K562 (cell line): ENCODE results near the gene TPX2. TPM values are rescaled to one million over a fixed set of nuclear protein-coding genes. Genes with fewer than 3 reads are reported as not detected.
A peak's percentile ranks its signal among the peaks of the same experiment; 100 is the strongest.

ENCODE experiments used
- ATAC-seq: fragments of 200-7000 bp; cut with Tn5 transposase; 3 replicates; pipeline ENCODE4 v1.9.1; 2020; ENCODE audit warnings: moderate library complexity
- BruUV-seq: library from RNA; stranded (reverse); fragments of 400-500 nt; replicated peaks from 2 replicates; lab custom pipeline; 2021; lab: Mats Ljungman, UMichigan
- CTCF ChIA-PET: fragments of 300-600 bp; formaldehyde crosslinking; extraction: SDS; loops from one replicate; lab custom pipeline; 2021; ENCODE audit warnings: low intra/inter-chr PET ratio; lab: Yijun Ruan, JAX
- POLR2A ChIA-PET: fragments of 300-600, 350-650 bp; sonication (Branson Sonifier 250); formaldehyde crosslinking; extraction: SDS; loops from one replicate; lab custom pipeline; 2021; ENCODE audit warnings: antibody characterized with exemption, inconsistent platforms; lab: Yijun Ruan, JAX
- DNase-seq, 4 experiments: peaks; one replicate each; pipeline versions ENCODE4 v3.0.0 to v3.0.0-alpha.2; 2011 to 2018; ENCODE audit warnings: low spot score in 3 of 4, mixed read lengths in 3 of 4; ENCODE audit errors: extremely low read depth in 1 of 4
- FAIRE-seq: peaks from 2 replicates; lab custom pipeline; 2011; peaks lifted over from hg19 to GRCh38; lab: Jason Lieb, UNC
- H2AFZ ChIP-seq: 2 replicates; pipeline ENCODE4 v1.6.0; 2011; ENCODE audit warnings: low read depth, low read length, control low read depth, inconsistent platforms
- H3K27ac ChIP-seq: fragments of 200-600 bp; 3 replicates; pipeline ENCODE4 v1.8.0; 2011; ENCODE audit warnings: low read depth, mild to moderate bottlenecking, control low read depth, inconsistent platforms, low read length, moderate library complexity, mixed read lengths; ENCODE audit errors: extremely low read depth
- H3K27me3 ChIP-seq, 2 experiments: fragments of 300-600 bp in 1 of 2; 2 replicates in 1 of 2; 3 replicates in 1 of 2; pipeline versions ENCODE4 v1.6.0 to v1.8.0; 2011; ENCODE audit warnings: inconsistent platforms in 2 of 2, low read length in 2 of 2, mild to moderate bottlenecking in 1 of 2, mixed read lengths in 1 of 2, moderate library complexity in 1 of 2; ENCODE audit not compliant: control insufficient read depth in 2 of 2, insufficient read depth in 2 of 2
- H3K36me3 ChIP-seq: fragments of 300-600 bp; 3 replicates; pipeline ENCODE4 v1.8.0; 2011; ENCODE audit warnings: mild to moderate bottlenecking, low read length, inconsistent platforms; ENCODE audit not compliant: control insufficient read depth, insufficient read depth
- H3K4me1 ChIP-seq, 2 experiments: fragments of 200-600 bp in 1 of 2; replicated peaks in 1 of 2; 2 replicates in 1 of 2; 3 replicates in 1 of 2; pipeline versions ENCODE4 v1.5.1 to v1.8.0; 2011; ENCODE audit warnings: inconsistent platforms in 2 of 2, low read length in 2 of 2, mild to moderate bottlenecking in 1 of 2, mixed read lengths in 1 of 2, moderate library complexity in 1 of 2; ENCODE audit not compliant: control insufficient read depth in 2 of 2, insufficient read depth in 2 of 2
- H3K4me2 ChIP-seq: 2 replicates; pipeline ENCODE4 v1.6.1; 2011; ENCODE audit warnings: low read length, control low read depth, inconsistent platforms, mixed read lengths; ENCODE audit not compliant: insufficient read depth
- H3K4me3 ChIP-seq: fragments of 200-600 bp; sonication (generic), shearing (Covaris generic); 2 replicates; pipeline ENCODE4 v1.5.1; 2016; ENCODE audit warnings: control low read depth, inconsistent platforms
- H3K79me2 ChIP-seq: fragments of 200-600 bp; 3 replicates; pipeline ENCODE4 v1.8.0; 2011; ENCODE audit warnings: low read length, inconsistent platforms; ENCODE audit not compliant: control insufficient read depth, insufficient read depth
- H3K9ac ChIP-seq, 2 experiments: 2 replicates each; pipeline versions ENCODE4 v1.6.0 to v1.6.1; 2011; ENCODE audit warnings: low read depth in 2 of 2, low read length in 2 of 2, control low read depth in 1 of 2, inconsistent platforms in 1 of 2, mild to moderate bottlenecking in 1 of 2, mixed read lengths in 1 of 2; ENCODE audit not compliant: insufficient read depth in 1 of 2
- H3K9me1 ChIP-seq: one replicate; pipeline ENCODE4 v1.6.0; 2011; ENCODE audit warnings: inconsistent platforms, mild to moderate bottlenecking, low read length, moderate library complexity; ENCODE audit not compliant: control insufficient read depth, insufficient read depth
- H3K9me3 ChIP-seq: replicated peaks from 2 replicates; pipeline ENCODE4 v1.5.1; 2011; ENCODE audit warnings: low read depth, low read length, inconsistent platforms; ENCODE audit not compliant: control insufficient read depth, insufficient read depth
- H4K20me1 ChIP-seq: replicated peaks from 2 replicates; pipeline ENCODE4 v1.6.1; 2011; ENCODE audit warnings: low read length, inconsistent platforms, mixed read lengths; ENCODE audit not compliant: control insufficient read depth, insufficient read depth
- IRF2 ChIP-seq: sonication (generic); formaldehyde crosslinking; IDR thresholded peaks from 2 replicates; pipeline ENCODE4 v1.8.1; 2022; ENCODE audit warnings: mild to moderate bottlenecking, missing genetic modification reagents
- MEIS2 ChIP-seq: fragments of 450-650 bp; IDR thresholded peaks from 2 replicates; pipeline ENCODE4 v1.6.1; 2014; ENCODE audit warnings: mild to moderate bottlenecking; ENCODE audit not compliant: partially characterized antibody
- NFIC ChIP-seq: fragments of 450-650 bp; IDR thresholded peaks from 2 replicates; pipeline ENCODE4 v1.6.1; 2017; ENCODE audit warnings: mild to moderate bottlenecking, inconsistent platforms
- NFXL1 ChIP-seq: fragments of 450-650 bp; formaldehyde crosslinking; IDR thresholded peaks from 2 replicates; pipeline ENCODE4 v1.4.0; 2021; ENCODE audit warnings: mild to moderate bottlenecking
- PCBP2 ChIP-seq: fragments of 200-400 bp; formaldehyde crosslinking; IDR thresholded peaks from 2 replicates; pipeline ENCODE4 v1.6.1; 2018; ENCODE audit warnings: low read length, low read depth, mild to moderate bottlenecking, moderate library complexity; ENCODE audit not compliant: poor library complexity, severe bottlenecking
- POLR2B ChIP-seq: fragments of 450-650 bp; IDR thresholded peaks from 2 replicates; pipeline ENCODE4 v1.6.1; 2018; ENCODE audit warnings: low read depth; ENCODE audit not compliant: partially characterized antibody
- SMAD3 ChIP-seq: fragments of 450-650 bp; formaldehyde crosslinking; conservative IDR thresholded peaks from 2 replicates; pipeline ENCODE4 v1.4.0; 2020; ENCODE audit warnings: mild to moderate bottlenecking
- SRSF1 ChIP-seq: fragments of 200-400 bp; formaldehyde crosslinking; IDR thresholded peaks from 2 replicates; pipeline ENCODE4 v1.6.1; 2017; ENCODE audit warnings: mild to moderate bottlenecking, low read depth, low read length, moderate library complexity
- THRAP3 ChIP-seq: fragments of 450-650 bp; IDR thresholded peaks from 2 replicates; pipeline ENCODE4 v1.6.1; 2016; ENCODE audit warnings: mild to moderate bottlenecking, inconsistent platforms, borderline replicate concordance
- ZKSCAN1 ChIP-seq: fragments of 150-350 bp; IDR thresholded peaks from 2 replicates; pipeline ENCODE4 v1.6.1; 2016; ENCODE audit warnings: low read depth, low read length
- ZKSCAN8 ChIP-seq: fragments of 200-800 bp; sonication (Bioruptor generic); IDR thresholded peaks from 2 replicates; pipeline ENCODE4 v1.6.1; 2016; ENCODE audit warnings: missing genetic modification characterization, missing compliant biosample characterization
- ZNF766 ChIP-seq: fragments of 200-800 bp; sonication (Bioruptor generic); conservative IDR thresholded peaks from 2 replicates; pipeline ENCODE4 v1.6.1; 2016; ENCODE audit warnings: missing genetic modification characterization, missing compliant biosample characterization
- WGBS: fragments of 100-300 bp; shearing (Covaris generic); methylation state at CpG from one replicate; pipeline ENCODE4 v1.1.6; 2016; ENCODE audit warnings: low coverage, mixed read lengths; ENCODE audit not compliant: insufficient coverage; ENCODE audit errors: missing lambda C conversion rate; 5-methylcytosine and 5-hydroxymethylcytosine counted together
- in situ Hi-C: fragments of 300-500 bp; cut with MboI; formaldehyde crosslinking; loops from 4 replicates; pipeline ENCODE4 v1.15.0; 2018; ENCODE audit warnings: inconsistent platforms, mixed read lengths
- intact Hi-C: fragments of 100-400 bp; cut with micrococcal nuclease; formaldehyde crosslinking; loops from 2 replicates; pipeline ENCODE4 v1.14.2; 2022
- polyA plus RNA-seq, 8 experiments: library from polyadenylated mRNA; depleted of rRNA in 4 of 8; stranded (reverse) in 5 of 8; unstranded in 3 of 8; fragments of >200 nt; fragmentation: Nextera tagmentation in 2 of 8; fragmentation: Illumina TruSeq in 1 of 8; extraction: Ambion mirVana in 2 of 8; extraction: Trizol in 1 of 8; gene quantifications; 2 replicates each; pipeline versions ENCODE4 v1.2.1 to v1.2.3, GENCODE V29; 2011 to 2014; ENCODE audit warnings: inconsistent platforms in 1 of 8, missing spikeins in 1 of 8
- total RNA-seq, 7 experiments: library from RNA; depleted of rRNA in 6 of 7; stranded (reverse); fragments of >200 nt in 6 of 7; fragmentation: Illumina TruSeq in 2 of 7; extraction: Trizol in 2 of 7; gene quantifications; 2 replicates each; pipeline versions ENCODE4 v1.2.1 to v1.2.3, GENCODE V29; 2011 to 2021; ENCODE audit warnings: low replicate concordance in 1 of 7
- TF ChIP-seq, protein P1 (sequence below): sonication (generic); formaldehyde crosslinking; IDR thresholded peaks from 2 replicates; pipeline ENCODE4 v1.8.0; 2022; ENCODE audit warnings: mild to moderate bottlenecking, missing genetic modification reagents, borderline replicate concordance
- TF ChIP-seq, protein P2 (sequence below): fragments of 250-450 bp; sonication (Bioruptor Pico); IDR thresholded peaks from 2 replicates; pipeline ENCODE4 v1.5.0; 2021; ENCODE audit warnings: mild to moderate bottlenecking, borderline replicate concordance

TPX2 gene
- total and polyA plus RNA-seq, 9 of the 15 experiments (the other 6 are each of a cell fraction or from before 2014, with no cell fraction given), result 48.0 to 241 (median 133) TPM

DNA sequence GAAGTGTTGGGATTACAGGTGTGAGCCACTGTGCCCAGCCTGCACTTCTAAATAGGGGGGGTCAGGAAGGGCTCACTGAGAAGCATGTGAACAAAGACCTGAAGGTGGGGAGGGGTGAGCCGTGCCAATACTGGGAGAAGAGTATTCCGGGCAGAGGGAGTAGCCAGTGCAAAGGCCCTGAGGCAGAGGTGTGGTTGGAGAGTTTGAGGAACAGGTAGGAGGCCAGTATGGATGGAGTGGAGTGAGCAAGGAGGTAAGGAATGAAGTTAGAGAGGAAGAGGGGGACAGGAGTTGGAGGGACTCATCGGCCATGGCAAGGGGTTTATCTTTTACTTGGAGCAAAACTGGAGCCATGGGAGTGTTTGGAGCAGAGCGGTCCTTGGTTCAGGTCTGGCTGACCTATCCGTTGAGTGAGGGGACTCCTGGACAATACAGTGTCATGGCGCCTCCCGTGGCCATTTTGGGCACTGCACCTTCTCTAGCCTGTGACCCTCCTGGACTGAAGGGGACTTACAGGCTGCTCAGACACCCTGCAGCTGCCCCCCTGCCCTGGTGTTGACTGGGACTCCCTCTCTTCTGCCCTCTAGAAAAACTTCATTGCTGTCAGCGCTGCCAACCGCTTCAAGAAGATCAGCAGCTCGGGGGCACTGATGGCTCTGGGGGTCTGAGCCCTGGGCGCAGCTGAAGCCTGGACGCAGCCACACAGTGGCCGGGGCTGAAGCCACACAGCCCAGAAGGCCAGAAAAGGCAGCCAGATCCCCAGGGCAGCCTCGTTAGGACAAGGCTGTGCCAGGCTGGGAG, 94.2 kb downstream of the TPX2 start (continued):
- TF ChIP-seq MEIS2 (peak; percentile 3), IRF2 (CRISPR knock-in tag) (no peak), SMAD3 (CRISPR knock-in tag) (no peak)

DNA sequence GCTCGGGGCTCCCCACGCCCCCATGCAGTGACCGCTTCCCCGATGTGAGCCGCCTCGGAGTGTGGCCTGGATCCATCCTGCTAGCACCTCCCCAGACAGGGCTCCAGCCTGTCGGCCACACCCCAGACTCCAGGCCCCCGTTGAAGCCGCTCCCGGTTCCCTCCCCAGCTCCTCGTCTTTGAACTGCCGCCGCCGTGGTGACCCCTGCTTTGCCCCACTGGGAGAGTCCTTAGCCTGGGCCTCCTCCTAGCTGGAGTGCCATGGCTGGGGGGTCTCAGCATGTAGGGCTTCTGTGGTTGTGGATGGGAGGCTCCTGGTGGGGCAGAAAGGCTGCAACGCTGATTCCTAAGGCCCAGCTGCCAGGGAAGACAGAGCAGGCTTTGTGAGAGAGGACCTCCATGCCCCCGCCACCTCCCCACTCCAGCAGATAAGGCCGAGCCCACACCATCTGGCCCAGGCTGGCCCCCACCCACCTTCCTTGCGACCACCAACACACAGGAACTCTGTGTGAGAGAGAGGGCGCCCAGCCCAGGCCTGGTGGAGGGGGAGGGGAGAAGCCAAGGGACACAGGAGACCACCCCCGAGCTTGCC, 94.9 kb downstream of the TPX2 start:
- H3K27ac ChIP-seq, result no peak overlapping the region
- WGBS, result 74% methylated on average over 12 of the region's 20 CpGs
- no peaks in the 10 kb centered on the region for H3K9me1 ChIP-seq
- H3K4me3 ChIP-seq, result no peak overlapping the region
- no peak overlapping the region for H3K4me2 ChIP-seq
- CTCF ChIA-PET, result interaction anchor here (1.7 kb wide), 1 partner anchor 197 kb away, joined by 4 read pairs; no protein-coding TSS in a partner anchor
- DNase-seq (no peak), ATAC-seq (no peak), FAIRE-seq (no peak)
- peaks cover 35 to 51% of the 10 kb centered on the region in 2 experiments for H3K4me1 ChIP-seq
- 0 out of 2 replicates have a peak, but pooled peaks cover 6% of the 10 kb centered on the region for H4K20me1 ChIP-seq
- no peaks in the 10 kb centered on the region for H3K27me3 ChIP-seq
- H2AFZ ChIP-seq, result no peak overlapping the region
- H3K36me3 ChIP-seq, result no peaks in the 10 kb centered on the region
- H3K9ac ChIP-seq, result peak overlapping the region in 1 of 2 experiments; percentile 40; a peak in 1 of 4 replicates
- intact Hi-C loops (loop anchor here (5.0 kb wide), 1 partner anchor 107 kb away; no protein-coding TSS in a partner anchor), in situ Hi-C loops (loop anchor here (25.0 kb wide), 1 partner anchor 828 kb away; the partner anchor contains the start of gene C20orf203)
- no peaks in the 10 kb centered on the region for H3K79me2 ChIP-seq
- POLR2A ChIA-PET, result interaction anchor here (0.7 kb wide), 1 partner anchor 839 kb away, joined by 3 read pairs; no protein-coding TSS in a partner anchor
- BruUV-seq, result no TSS peak
- no peaks in the 10 kb centered on the region for H3K9me3 ChIP-seq
- no peak for TF ChIP-seq ZKSCAN8 (CRISPR knock-in tag)
- no peak for TF ChIP-seq ZNF766 (CRISPR knock-in tag)
- no peak for TF ChIP-seq SRSF1
- no peak for TF ChIP-seq THRAP3
- TF ChIP-seq POLR2B, result no peak
- no peak for TF ChIP-seq PCBP2
- TF ChIP-seq, protein P1, sequence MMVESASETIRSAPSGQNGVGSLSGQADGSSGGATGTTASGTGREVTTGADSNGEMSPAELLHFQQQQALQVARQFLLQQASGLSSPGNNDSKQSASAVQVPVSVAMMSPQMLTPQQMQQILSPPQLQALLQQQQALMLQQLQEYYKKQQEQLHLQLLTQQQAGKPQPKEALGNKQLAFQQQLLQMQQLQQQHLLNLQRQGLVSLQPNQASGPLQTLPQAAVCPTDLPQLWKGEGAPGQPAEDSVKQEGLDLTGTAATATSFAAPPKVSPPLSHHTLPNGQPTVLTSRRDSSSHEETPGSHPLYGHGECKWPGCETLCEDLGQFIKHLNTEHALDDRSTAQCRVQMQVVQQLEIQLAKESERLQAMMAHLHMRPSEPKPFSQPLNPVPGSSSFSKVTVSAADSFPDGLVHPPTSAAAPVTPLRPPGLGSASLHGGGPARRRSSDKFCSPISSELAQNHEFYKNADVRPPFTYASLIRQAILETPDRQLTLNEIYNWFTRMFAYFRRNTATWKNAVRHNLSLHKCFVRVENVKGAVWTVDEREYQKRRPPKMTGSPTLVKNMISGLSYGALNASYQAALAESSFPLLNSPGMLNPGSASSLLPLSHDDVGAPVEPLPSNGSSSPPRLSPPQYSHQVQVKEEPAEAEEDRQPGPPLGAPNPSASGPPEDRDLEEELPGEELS, result no peak
- TF ChIP-seq, protein P2, sequence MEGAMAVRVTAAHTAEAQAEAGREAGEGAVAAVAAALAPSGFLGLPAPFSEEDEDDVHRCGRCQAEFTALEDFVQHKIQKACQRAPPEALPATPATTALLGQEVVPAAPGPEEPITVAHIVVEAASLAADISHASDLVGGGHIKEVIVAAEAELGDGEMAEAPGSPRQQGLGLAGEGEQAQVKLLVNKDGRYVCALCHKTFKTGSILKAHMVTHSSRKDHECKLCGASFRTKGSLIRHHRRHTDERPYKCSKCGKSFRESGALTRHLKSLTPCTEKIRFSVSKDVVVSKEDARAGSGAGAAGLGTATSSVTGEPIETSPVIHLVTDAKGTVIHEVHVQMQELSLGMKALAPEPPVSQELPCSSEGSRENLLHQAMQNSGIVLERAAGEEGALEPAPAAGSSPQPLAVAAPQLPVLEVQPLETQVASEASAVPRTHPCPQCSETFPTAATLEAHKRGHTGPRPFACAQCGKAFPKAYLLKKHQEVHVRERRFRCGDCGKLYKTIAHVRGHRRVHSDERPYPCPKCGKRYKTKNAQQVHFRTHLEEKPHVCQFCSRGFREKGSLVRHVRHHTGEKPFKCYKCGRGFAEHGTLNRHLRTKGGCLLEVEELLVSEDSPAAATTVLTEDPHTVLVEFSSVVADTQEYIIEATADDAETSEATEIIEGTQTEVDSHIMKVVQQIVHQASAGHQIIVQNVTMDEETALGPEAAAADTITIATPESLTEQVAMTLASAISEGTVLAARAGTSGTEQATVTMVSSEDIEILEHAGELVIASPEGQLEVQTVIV (CRISPR knock-in tag), result no peak
- TF ChIP-seq NFXL1 (CRISPR knock-in tag), result no peak
- no peak for TF ChIP-seq ZKSCAN1
- TF ChIP-seq NFIC, result no peak
